GM12864 (cell line): ENCODE measurements around the gene ARRDC5.
A peak's percentile ranks its signal among the peaks of the same experiment; 100 is the strongest.

Source experiments
- DNase-seq: peaks from one replicate; pipeline ENCODE4 v3.0.0-alpha.2; 2011; ENCODE audit warnings: low read depth
- H3K4me3 ChIP-seq: 2 replicates; pipeline ENCODE4 v1.5.1; 2011; ENCODE audit warnings: mild to moderate bottlenecking, low read depth, low read length, control low read depth
- CTCF ChIP-seq: IDR thresholded peaks from 2 replicates; pipeline ENCODE4 v1.5.1; 2011; ENCODE audit warnings: low read depth, mild to moderate bottlenecking, moderate library complexity, low read length, control low read depth, inconsistent platforms; ENCODE audit errors: missing control alignments

The ARRDC5 gene

GRCh38 chr19:4877753-4878490 is 24.8 kb downstream of the ARRDC5 start:
- no peak for TF ChIP-seq CTCF
- no peak overlapping the region for H3K4me3 ChIP-seq
- DNase-seq = no peak

- no peak for TF ChIP-seq CTCF
- DNase-seq = no peak
- no peak overlapping the region for H3K4me3 ChIP-seq
Observed at GRCh38 chr19:4873930-4874329, 28.8 kb downstream of the ARRDC5 start.

GRCh38 chr19:4871711-4872110 is 31.0 kb downstream of the ARRDC5 start:
- no peak for TF ChIP-seq CTCF

GRCh38 chr19:4870025-4870700 is 32.5 kb downstream of the ARRDC5 start:
- DNase-seq = no peak
- no peak overlapping the region for H3K4me3 ChIP-seq
- TF ChIP-seq CTCF = no peak

More at GRCh38 chr19:4871711-4872110, 31.0 kb downstream of the ARRDC5 start:
- no peak overlapping the region for H3K4me3 ChIP-seq
- no peak for DNase-seq

- H3K4me3 ChIP-seq = no peak overlapping the region; the same call in none of the 2 replicates
- DNase-seq = no peak
- TF ChIP-seq CTCF = no peak
Observed at GRCh38 chr19:4868286-4868834, 34.3 kb downstream of the ARRDC5 start.

- no peak for TF ChIP-seq CTCF
- peak; percentile 84 for DNase-seq
- peak within 1 kb of the TSS; percentile 83 for H3K4me3 ChIP-seq
Observed at GRCh38 chr19:4867534-4868285, 35.0 kb downstream of the ARRDC5 start, which contains the start of gene PLIN3. PLIN3 (minus strand) TSS chr19:4867667; CDS start chr19:4861394, 6,273 bp downstream.
